ENCODE data around the gene FASN.

FASN gene

GRCh38 chr17:82076785-82077591, 21.0 kb downstream of the FASN start:
- no peak for DNase-seq (ENCODE audit: low read depth in 2 of 2)

- no peak for DNase-seq (ENCODE audit: low read depth in 2 of 2)
Observed at GRCh38 chr17:82076018-82076784, 21.8 kb downstream of the FASN start.

- no peak for DNase-seq (ENCODE audit: low read depth in 2 of 2)
Observed at GRCh38 chr17:82073446-82073845, 24.6 kb downstream of the FASN start.

GRCh38 chr17:82072827-82073226, 25.2 kb downstream of the FASN start:
- no peak for DNase-seq (ENCODE audit: low read depth in 2 of 2)

GRCh38 chr17:82070611-82071010, 27.4 kb downstream of the FASN start:
- DNase-seq (ENCODE audit: low read depth in 2 of 2): no peak

GRCh38 chr17:82065638-82066303, 32.3 kb downstream of the FASN start, which contains the start of gene DUS1L:
TSS of gene DUS1L (minus strand) at chr17:82065804. CDS start at chr17:82065059, 745 bp downstream.
- DNase-seq (ENCODE audit: low read depth in 2 of 2): peak; percentile 47 to 55

- DNase-seq (ENCODE audit: low read depth in 2 of 2): no peak
Observed at GRCh38 chr17:82065193-82065637, 32.8 kb downstream of the FASN start.

- no peak for DNase-seq (ENCODE audit: low read depth in 2 of 2)
Observed at GRCh38 chr17:82064433-82065192, 33.4 kb downstream of the FASN start.

GRCh38 chr17:82063424-82064415, 34.3 kb downstream of the FASN start:
- no peak for DNase-seq (ENCODE audit: low read depth in 2 of 2)

- no peak for DNase-seq (ENCODE audit: low read depth in 2 of 2)
Observed at GRCh38 chr17:82062984-82063368, 35.1 kb downstream of the FASN start.

- DNase-seq (ENCODE audit: low read depth in 2 of 2): no peak
Observed at GRCh38 chr17:82062076-82062983, 35.7 kb downstream of the FASN start.

- DNase-seq (ENCODE audit: low read depth in 2 of 2): no peak
Observed at GRCh38 chr17:82061047-82061925, 36.8 kb downstream of the FASN start.

GRCh38 chr17:82060614-82061013, 37.4 kb downstream of the FASN start:
- DNase-seq (ENCODE audit: low read depth in 2 of 2): no peak

- DNase-seq (ENCODE audit: low read depth in 2 of 2): no peak
Observed at GRCh38 chr17:82060001-82060380, 38.0 kb downstream of the FASN start.

- DNase-seq (ENCODE audit: low read depth in 2 of 2): no peak
Observed at GRCh38 chr17:82059272-82060000, 38.6 kb downstream of the FASN start.

GRCh38 chr17:82058855-82059249, 39.2 kb downstream of the FASN start:
- no peak for DNase-seq (ENCODE audit: low read depth in 2 of 2)

GRCh38 chr17:82058230-82058854, 39.7 kb downstream of the FASN start:
- DNase-seq (ENCODE audit: low read depth in 2 of 2): no peak

All from stimulated activated CD8-positive, alpha-beta memory T cell treated with anti-CD3 and anti-CD28 coated beads, Interleukin-2, amount 100 ng/mL, for 1 hour (primary cell).